GM12878 (cell line): ENCODE measurements around the gene COL4A2. TPM values are rescaled to one million over a fixed set of nuclear protein-coding genes. Genes with fewer than 3 reads are reported as not detected.

Experiments
- ATAC-seq: fragments of 200-7000 bp; cut with Tn5 transposase; 3 replicates; pipeline ENCODE4 v1.9.1; 2020; ENCODE audit warnings: mild to moderate bottlenecking, moderate library complexity
- BruUV-seq: library from RNA; stranded (reverse); fragments of 400-500 nt; replicated peaks from 2 replicates; lab custom pipeline; 2021; lab: Mats Ljungman, UMichigan
- CTCF ChIA-PET: fragments of 300-600 bp; sonication (Branson Sonifier 250); formaldehyde crosslinking; extraction: SDS; loops from one replicate; lab custom pipeline; 2021; ENCODE audit warnings: inconsistent platforms; lab: Yijun Ruan, JAX
- POLR2A ChIA-PET: fragments of 350-600 bp; formaldehyde crosslinking; extraction: SDS; loops from one replicate; lab custom pipeline; 2021; ENCODE audit warnings: inconsistent platforms; lab: Charles Lee
- RAD21 ChIA-PET: fragments of 300-600 bp; sonication (Branson Sonifier 250); formaldehyde crosslinking; loops from one replicate; lab custom pipeline; 2023; ENCODE audit warnings: antibody characterized with exemption; ENCODE audit not compliant: unreplicated experiment; lab: Charles Lee
- SMC1A ChIA-PET: fragments of 300-600 bp; sonication (Branson Sonifier 250); formaldehyde crosslinking; loops from one replicate; lab custom pipeline; 2023; ENCODE audit not compliant: unreplicated experiment, uncharacterized antibody; lab: Charles Lee
- DNase-seq: peaks from one replicate; pipeline ENCODE4 v3.0.0-alpha.2; 2011; ENCODE audit warnings: low read depth, low spot score
- FAIRE-seq: peaks from 3 replicates; lab custom pipeline; 2011; peaks lifted over from hg19 to GRCh38; lab: Jason Lieb, UNC
- H2AFZ ChIP-seq: 2 replicates; pipeline ENCODE4 v1.6.0; 2011; ENCODE audit warnings: low read depth, low read length, control low read depth; ENCODE audit not compliant: control insufficient read depth
- H3K27ac ChIP-seq: 2 replicates; pipeline ENCODE4 v1.5.1; 2011; ENCODE audit warnings: control low read depth; ENCODE audit not compliant: control insufficient read depth, insufficient read depth
- H3K27me3 ChIP-seq, 2 experiments: replicated peaks in 1 of 2; 2 replicates each; pipeline versions ENCODE4 v1.6.0 to v1.6.1; 2011; ENCODE audit warnings: low read length in 1 of 2; ENCODE audit not compliant: control insufficient read depth in 2 of 2, insufficient read depth in 2 of 2
- H3K36me3 ChIP-seq, 2 experiments: 2 replicates each; pipeline ENCODE4 v1.5.1; 2011; ENCODE audit warnings: low read length in 1 of 2; ENCODE audit not compliant: control insufficient read depth in 2 of 2, insufficient read depth in 2 of 2
- H3K4me1 ChIP-seq: 2 replicates; pipeline ENCODE4 v1.6.1; 2011; ENCODE audit warnings: mild to moderate bottlenecking, low read length, moderate library complexity, mixed read lengths; ENCODE audit not compliant: control insufficient read depth, insufficient read depth
- H3K4me2 ChIP-seq: 2 replicates; pipeline ENCODE4 v1.6.0; 2011; ENCODE audit warnings: control low read depth; ENCODE audit not compliant: control insufficient read depth, insufficient read depth
- H3K4me3 ChIP-seq: fragments of 200-600 bp; sonication (generic); 2 replicates; pipeline ENCODE4 v1.5.1; 2016
- H3K79me2 ChIP-seq: 2 replicates; pipeline ENCODE4 v1.6.0; 2011; ENCODE audit warnings: low read length; ENCODE audit not compliant: control insufficient read depth, insufficient read depth
- H3K9ac ChIP-seq: 2 replicates; pipeline ENCODE4 v1.8.0; 2011; ENCODE audit warnings: low read length, control low read depth, mixed read lengths; ENCODE audit not compliant: control insufficient read depth, insufficient read depth
- H3K9me3 ChIP-seq: replicated peaks from 3 replicates; pipeline ENCODE4 v1.5.1; 2011; ENCODE audit warnings: mild to moderate bottlenecking, low read length; ENCODE audit not compliant: control insufficient read depth, insufficient read depth
- H4K20me1 ChIP-seq: 2 replicates; pipeline ENCODE4 v1.6.0; 2011; ENCODE audit not compliant: control insufficient read depth, insufficient read depth
- BHLHE40 ChIP-seq, 2 experiments: fragments of 450-650 bp in 1 of 2; IDR thresholded peaks; 2 replicates each; pipeline ENCODE4 v1.6.1; 2011 to 2017; ENCODE audit warnings: low read depth in 2 of 2, borderline replicate concordance in 1 of 2, improper control_type of control experiment in 1 of 2, low read length in 1 of 2, mild to moderate bottlenecking in 1 of 2
- E4F1 ChIP-seq: fragments of 450-650 bp; IDR thresholded peaks from 2 replicates; pipeline ENCODE4 v1.6.1; 2018; ENCODE audit warnings: borderline replicate concordance, mild to moderate bottlenecking; ENCODE audit not compliant: partially characterized antibody
- EED ChIP-seq: sonication (generic); IDR thresholded peaks from 2 replicates; pipeline ENCODE4 v1.6.1; 2016; ENCODE audit warnings: antibody characterized with exemption, low read depth
- EGR1 ChIP-seq, 2 experiments: IDR thresholded peaks; 1 replicate in 1 of 2; 2 replicates in 1 of 2; pipeline ENCODE4 v1.6.1; 2011 to 2012; ENCODE audit warnings: low read depth in 2 of 2, low read length in 2 of 2, borderline replicate concordance in 1 of 2, mild to moderate bottlenecking in 1 of 2, moderate library complexity in 1 of 2
- ETV6 ChIP-seq, 2 experiments: fragments of 450-650 bp in 1 of 2; IDR thresholded peaks in 1 of 2; conservative IDR thresholded peaks in 1 of 2; 2 replicates each; pipeline ENCODE4 v1.6.1; 2014; ENCODE audit warnings: antibody characterized with exemption in 1 of 2, borderline replicate concordance in 1 of 2, low read depth in 1 of 2, mild to moderate bottlenecking in 1 of 2, moderate library complexity in 1 of 2
- HDGF ChIP-seq: fragments of 450-650 bp; IDR thresholded peaks from 2 replicates; pipeline ENCODE4 v1.6.1; 2016; ENCODE audit warnings: antibody characterized with exemption
- IKZF2 ChIP-seq, 2 experiments: fragments of 450-650 bp; IDR thresholded peaks; 2 replicates each; pipeline ENCODE4 v1.6.1; 2017; ENCODE audit warnings: mild to moderate bottlenecking in 2 of 2, moderate library complexity in 2 of 2
- JUNB ChIP-seq: IDR thresholded peaks from 2 replicates; pipeline ENCODE4 v1.6.1; 2016; ENCODE audit warnings: antibody characterized with exemption, mild to moderate bottlenecking
- JUND ChIP-seq: IDR thresholded peaks from 2 replicates; pipeline ENCODE4 v1.6.1; 2012; ENCODE audit warnings: low read depth, mild to moderate bottlenecking, low read length, improper control_type of control experiment, moderate library complexity
- MEF2B ChIP-seq: fragments of 450-650 bp; IDR thresholded peaks from 2 replicates; pipeline ENCODE4 v1.6.1; 2018; ENCODE audit warnings: mild to moderate bottlenecking, moderate library complexity; ENCODE audit not compliant: partially characterized antibody, poor library complexity, severe bottlenecking
- NFIC ChIP-seq: IDR thresholded peaks from 2 replicates; pipeline ENCODE4 v1.6.1; 2012; ENCODE audit warnings: low read depth, mild to moderate bottlenecking, inconsistent platforms, low read length, moderate library complexity
- NRF1 ChIP-seq: conservative IDR thresholded peaks from 2 replicates; pipeline ENCODE4 v1.6.1; 2011; ENCODE audit warnings: mild to moderate bottlenecking, low read depth, low read length, improper control_type of control experiment
- RBBP5 ChIP-seq: fragments of 200-600 bp; sonication (generic); conservative IDR thresholded peaks from 2 replicates; pipeline ENCODE4 v1.6.1; 2016
- YBX1 ChIP-seq: fragments of 450-650 bp; IDR thresholded peaks from 2 replicates; pipeline ENCODE4 v1.6.1; 2016; ENCODE audit warnings: antibody characterized with exemption
- ZNF274 ChIP-seq: IDR thresholded peaks from one replicate; pipeline ENCODE4 v1.8.0; 2011; ENCODE audit not compliant: insufficient read length, insufficient read depth
- WGBS: methylation state at CpG from one replicate; pipeline ENCODE4 v1.1.6; 2016; ENCODE audit warnings: low lambda C conversion rate; ENCODE audit not compliant: insufficient replicate concordance, insufficient coverage; ENCODE audit errors: missing lambda C conversion rate; 5-methylcytosine and 5-hydroxymethylcytosine counted together
- in situ Hi-C: fragments of 300-500 bp; cut with MboI; formaldehyde crosslinking; loops from 9 replicates; pipeline ENCODE4 v1.14.3; 2018; ENCODE audit warnings: mixed read lengths
- intact Hi-C: fragments of 100-400 bp; cut with micrococcal nuclease; formaldehyde crosslinking; loops from one replicate; pipeline ENCODE4 v1.14.2; 2022; ENCODE audit not compliant: unreplicated experiment
- polyA plus RNA-seq, 11 experiments: library from polyadenylated mRNA; depleted of rRNA in 4 of 11; unstranded in 6 of 11; stranded (reverse) in 5 of 11; fragments of >200 nt; fragmentation: Nextera tagmentation in 4 of 11; fragmentation: Illumina TruSeq in 1 of 11; extraction: Ambion mirVana in 4 of 11; extraction: Trizol in 1 of 11; gene quantifications; 1 replicate in 1 of 11; 2 replicates in 10 of 11; pipeline versions ENCODE4 v1.2.1 to v1.2.3, GENCODE V29; 2011 to 2016; ENCODE audit warnings: inconsistent platforms in 2 of 11, missing spikeins in 2 of 11, low read depth in 1 of 11
- total RNA-seq, 4 experiments: library from RNA; depleted of rRNA in 3 of 4; stranded (reverse); fragments of >200 nt in 3 of 4; fragmentation: Illumina TruSeq in 1 of 4; extraction: Trizol in 1 of 4; gene quantifications; 2 replicates each; pipeline versions ENCODE4 v1.2.1 to v1.2.3, GENCODE V29; 2013 to 2021

Gene COL4A2
- total and polyA plus RNA-seq, 10 of the 15 experiments (the other 5 are each of a cell fraction or from before 2014, with no cell fraction given), result 0.16 to 1.6 (median 0.62) TPM; not detected in 3

GRCh38 chr13:110538632-110539031 lies 231.5 kb downstream of the COL4A2 start:
- Histone ChIP-seq H3K4me2 (no peak overlapping the region), H3K27ac (no peak overlapping the region), H3K79me2 (no peaks in the 10 kb centered on the region; the same call in none of the 2 replicates), H3K4me3 (no peak overlapping the region), H2AFZ (no peak overlapping the region; the same call in 1 of the 2 replicates), H3K4me1 (peaks cover 13% of the 10 kb centered on the region), H3K9me3 (no peaks in the 10 kb centered on the region), H4K20me1 (no peaks in the 10 kb centered on the region), H3K27me3 (no peaks in the 10 kb centered on the region), H3K9ac (no peak overlapping the region), H3K36me3 (no peaks in the 10 kb centered on the region)
- DNase-seq, result no peak
- ChIA-PET RAD21 (interaction anchor here (0.7 to 4.7 kb wide), 6 partner anchors 11 to 686 kb away, joined by 3 to 24 read pairs (median 6); partner anchors contain the start of gene RAB20), CTCF (interaction anchor here (0.8 to 3.1 kb wide), 8 partner anchors 13 to 281 kb away, joined by 3 to 19 read pairs (median 3); no protein-coding TSS in a partner anchor), SMC1A (interaction anchor here (0.9 to 6.1 kb wide), 6 partner anchors 12 to 83 kb away, joined by 4 to 31 read pairs (median 7); partner anchors contain the start of gene RAB20), POLR2A (interaction anchor here (0.6 to 1.1 kb wide), 6 partner anchors 9 to 169 kb away, joined by 3 to 7 read pairs (median 4); no protein-coding TSS in a partner anchor)
- intact Hi-C loops, result no loop called here
- WGBS, result 21% methylated on average over 5 of the region's 5 CpGs
- FAIRE-seq, result no peak
- no TSS peak for BruUV-seq
- peak; percentile 70 for ATAC-seq
- TF ChIP-seq NFIC, result 0 out of 2 replicates have a peak, but pooled peaks have one; percentile 23
- TF ChIP-seq IKZF2 (IDR thresholded peaks at IDR 0.05), result 0 out of 4 replicates have a peak, but pooled peaks of 1 of the 2 experiments have one; percentile 9
- TF ChIP-seq BHLHE40 (IDR thresholded peaks at IDR 0.05; ENCODE audit: borderline replicate concordance in 1 of 2, low read depth in 2 of 2, low read length in 1 of 2), result peak in 1 of 2 experiments; percentile 43; a peak in 1 of 4 replicates
- 0 out of 2 replicates have a peak, but pooled peaks have one; percentile 20 for TF ChIP-seq JUNB
- no peak for TF ChIP-seq ZNF274
- TF ChIP-seq EGR1 (IDR thresholded peaks at IDR 0.05; ENCODE audit: borderline replicate concordance in 1 of 2, low read depth in 2 of 2, low read length in 2 of 2), result no peak
- TF ChIP-seq NRF1, result no peak
- 0 out of 2 replicates have a peak, but pooled peaks have one; percentile 7 for TF ChIP-seq HDGF
- no peak for TF ChIP-seq JUND
- 0 out of 2 replicates have a peak, but pooled peaks have one; percentile 44 for TF ChIP-seq EED
- TF ChIP-seq ETV6 (conservative IDR thresholded peaks at IDR 0.05 in 1 of 2, IDR thresholded peaks at IDR 0.05 in 1 of 2; ENCODE audit: borderline replicate concordance in 1 of 2, low read depth in 1 of 2), result peak in 1 of 2 experiments; percentile 44; a peak in 1 of 4 replicates
- peak; percentile 58 for TF ChIP-seq MEF2B
- TF ChIP-seq RBBP5, result no peak
- no peak for TF ChIP-seq YBX1
- TF ChIP-seq E4F1, result no peak
- in situ Hi-C loops, result no loop called here
